Measurements from ENCODE around the gene SMYD1.

The SMYD1 gene

DNA sequence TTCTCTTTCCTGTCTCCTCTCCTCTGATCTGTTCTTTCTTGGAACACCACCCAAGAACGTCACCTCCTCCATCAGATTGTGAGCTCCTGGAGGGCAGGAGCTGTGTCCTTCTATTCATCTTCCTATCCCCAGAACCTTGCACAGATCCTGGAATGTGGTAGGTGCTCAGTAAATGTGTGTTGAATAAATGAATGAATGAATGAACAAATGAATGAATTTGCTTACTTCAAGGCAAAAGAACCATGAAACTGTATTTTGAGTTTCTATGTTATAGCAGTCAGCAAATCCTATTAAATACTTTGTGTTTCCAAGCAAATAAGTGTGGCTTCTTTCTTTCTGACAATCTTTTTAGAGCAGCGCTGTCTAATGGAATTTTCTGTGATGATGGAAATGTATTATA is 45.4 kb downstream of the SMYD1 start:
- H3K4me3 ChIP-seq (ENCODE audit: low read depth, low read length): no peak overlapping the region
- in situ Hi-C loops (cut with HindIII; ENCODE audit: low sequenced_read_pairs): no loop called here
- no peak for DNase-seq (ENCODE audit: low read depth)
- TF ChIP-seq, protein P1, sequence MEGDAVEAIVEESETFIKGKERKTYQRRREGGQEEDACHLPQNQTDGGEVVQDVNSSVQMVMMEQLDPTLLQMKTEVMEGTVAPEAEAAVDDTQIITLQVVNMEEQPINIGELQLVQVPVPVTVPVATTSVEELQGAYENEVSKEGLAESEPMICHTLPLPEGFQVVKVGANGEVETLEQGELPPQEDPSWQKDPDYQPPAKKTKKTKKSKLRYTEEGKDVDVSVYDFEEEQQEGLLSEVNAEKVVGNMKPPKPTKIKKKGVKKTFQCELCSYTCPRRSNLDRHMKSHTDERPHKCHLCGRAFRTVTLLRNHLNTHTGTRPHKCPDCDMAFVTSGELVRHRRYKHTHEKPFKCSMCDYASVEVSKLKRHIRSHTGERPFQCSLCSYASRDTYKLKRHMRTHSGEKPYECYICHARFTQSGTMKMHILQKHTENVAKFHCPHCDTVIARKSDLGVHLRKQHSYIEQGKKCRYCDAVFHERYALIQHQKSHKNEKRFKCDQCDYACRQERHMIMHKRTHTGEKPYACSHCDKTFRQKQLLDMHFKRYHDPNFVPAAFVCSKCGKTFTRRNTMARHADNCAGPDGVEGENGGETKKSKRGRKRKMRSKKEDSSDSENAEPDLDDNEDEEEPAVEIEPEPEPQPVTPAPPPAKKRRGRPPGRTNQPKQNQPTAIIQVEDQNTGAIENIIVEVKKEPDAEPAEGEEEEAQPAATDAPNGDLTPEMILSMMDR (IDR thresholded peaks at IDR 0.05; ENCODE audit: low read depth, low read length, missing control alignments): no peak

DNA sequence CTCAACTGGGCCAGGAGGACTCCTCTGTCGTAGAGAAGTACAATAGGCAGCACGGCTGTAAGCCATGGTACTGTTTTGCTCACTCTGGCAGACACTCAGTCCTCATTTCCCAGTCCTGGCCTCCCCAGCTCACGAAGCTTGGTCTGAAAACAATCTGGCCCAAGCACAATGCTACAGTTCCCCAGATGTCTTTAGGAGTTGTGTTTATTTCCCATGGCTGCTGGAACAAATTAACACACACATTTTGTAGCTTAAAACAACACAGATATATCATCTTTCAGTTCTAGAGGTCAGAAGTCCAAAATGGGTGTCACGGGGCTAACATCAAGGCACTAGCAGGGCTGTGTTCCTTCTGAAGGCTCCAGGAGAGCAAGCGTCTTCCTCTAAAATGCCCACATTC is 47.3 kb downstream of the SMYD1 start:
- in situ Hi-C loops (cut with HindIII; ENCODE audit: low sequenced_read_pairs): no loop called here
- H3K4me3 ChIP-seq (ENCODE audit: low read depth, low read length): no peak overlapping the region
- DNase-seq (ENCODE audit: low read depth): no peak
- TF ChIP-seq, protein P1 (IDR thresholded peaks at IDR 0.05; ENCODE audit: low read depth, low read length, missing control alignments): no peak

DNA sequence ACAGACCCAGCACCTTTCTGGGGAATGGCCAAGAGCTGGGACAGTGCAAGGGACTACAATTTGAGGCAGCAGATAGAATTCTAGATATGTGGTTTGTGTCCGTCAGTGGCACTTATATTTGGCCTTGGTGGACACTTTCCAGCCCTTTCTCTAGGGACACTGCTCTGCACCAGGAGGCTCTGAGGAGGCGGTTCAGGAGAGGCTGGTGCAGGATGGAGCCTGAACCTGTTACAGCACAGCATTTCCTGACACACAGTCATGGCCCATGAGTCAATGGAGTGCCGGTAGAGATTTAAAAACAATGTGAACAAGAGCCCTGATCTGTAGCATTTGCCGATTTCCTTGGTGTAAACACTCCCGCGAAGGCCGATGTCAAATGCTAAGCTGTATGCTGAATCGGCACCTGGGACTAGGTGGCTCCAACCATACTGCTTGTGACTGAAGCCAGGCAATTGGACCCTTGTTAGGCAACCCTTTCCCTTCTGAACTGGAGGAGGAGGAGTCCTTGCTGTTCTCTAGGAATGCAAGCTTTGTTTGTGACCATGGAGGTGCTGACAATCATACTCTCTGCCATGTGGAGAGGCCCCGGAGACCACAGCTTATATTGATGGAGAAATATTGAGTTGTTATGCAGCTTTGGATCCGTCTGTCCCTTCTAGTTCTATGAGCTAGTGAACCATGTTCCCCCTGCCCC is 48.3 kb downstream of the SMYD1 start:
- DNase-seq (ENCODE audit: low read depth): no peak
- in situ Hi-C loops (cut with HindIII; ENCODE audit: low sequenced_read_pairs): no loop called here
- no peak overlapping the region for H3K4me3 ChIP-seq (ENCODE audit: low read depth, low read length)
- TF ChIP-seq, protein P1 (IDR thresholded peaks at IDR 0.05; ENCODE audit: low read depth, low read length, missing control alignments): no peak

DNA sequence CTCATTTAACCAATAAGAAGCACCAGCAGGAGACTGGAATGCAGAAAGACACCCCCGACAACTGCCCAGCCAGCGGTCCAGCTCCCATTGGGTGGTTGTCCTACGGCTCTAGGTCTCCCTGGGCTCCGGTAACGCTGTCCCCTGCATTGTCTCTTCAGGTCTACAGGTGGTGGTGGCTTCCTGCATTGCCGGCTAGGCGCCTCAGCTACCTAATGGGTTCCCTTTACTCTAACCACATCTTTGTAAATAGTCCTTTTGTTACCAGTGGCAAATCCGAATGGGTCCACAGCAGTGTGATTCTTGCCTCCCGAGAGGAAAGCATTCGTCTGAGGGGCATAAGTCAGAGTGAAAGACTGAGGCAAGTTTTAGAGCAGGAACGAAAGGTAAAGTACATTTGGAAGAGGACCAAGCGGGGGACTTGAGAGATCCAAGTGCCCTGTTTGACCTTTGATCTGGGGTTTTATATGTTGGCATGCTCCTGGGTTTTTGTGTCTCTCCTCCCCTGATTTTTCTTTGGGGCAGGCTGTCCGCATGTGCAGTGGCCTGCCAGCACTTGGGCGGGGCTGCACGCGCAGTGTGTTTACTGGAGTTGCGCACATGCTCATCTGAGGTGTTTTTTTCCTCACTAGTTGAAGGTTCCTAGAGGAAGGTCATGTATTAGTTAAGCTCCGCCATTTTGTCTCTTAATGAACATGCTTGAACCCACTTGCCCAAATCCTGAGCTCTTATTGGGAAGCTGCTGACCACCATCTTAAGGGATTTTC is 49.2 kb downstream of the SMYD1 start:
- no peak for DNase-seq (ENCODE audit: low read depth)
- TF ChIP-seq, protein P1 (IDR thresholded peaks at IDR 0.05; ENCODE audit: low read depth, low read length, missing control alignments): no peak
- in situ Hi-C loops (cut with HindIII; ENCODE audit: low sequenced_read_pairs): no loop called here
- no peak overlapping the region for H3K4me3 ChIP-seq (ENCODE audit: low read depth, low read length)

DNA sequence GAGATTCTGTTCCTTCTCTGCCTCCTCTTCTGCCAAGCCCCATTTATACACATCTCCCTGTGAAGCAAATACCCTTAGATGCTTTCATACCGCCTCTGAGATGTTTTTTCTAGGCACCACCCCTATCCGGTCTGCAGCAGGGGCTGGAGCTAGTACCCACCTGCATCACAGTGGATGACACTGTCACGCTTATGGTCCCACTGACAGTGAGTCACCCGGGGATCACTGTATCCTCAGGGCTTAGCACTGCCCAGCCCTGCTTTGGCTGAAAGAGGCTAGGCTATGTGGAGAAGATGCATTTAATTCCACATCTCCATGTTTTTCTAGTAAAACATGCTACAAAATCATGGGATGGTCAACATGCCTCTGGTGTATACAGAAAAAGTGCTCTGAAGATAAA is 50.3 kb downstream of the SMYD1 start:
- no peak for DNase-seq (ENCODE audit: low read depth)
- TF ChIP-seq, protein P1 (IDR thresholded peaks at IDR 0.05; ENCODE audit: low read depth, low read length, missing control alignments): no peak
- in situ Hi-C loops (cut with HindIII; ENCODE audit: low sequenced_read_pairs): no loop called here
- H3K4me3 ChIP-seq (ENCODE audit: low read depth, low read length): no peak overlapping the region

DNA sequence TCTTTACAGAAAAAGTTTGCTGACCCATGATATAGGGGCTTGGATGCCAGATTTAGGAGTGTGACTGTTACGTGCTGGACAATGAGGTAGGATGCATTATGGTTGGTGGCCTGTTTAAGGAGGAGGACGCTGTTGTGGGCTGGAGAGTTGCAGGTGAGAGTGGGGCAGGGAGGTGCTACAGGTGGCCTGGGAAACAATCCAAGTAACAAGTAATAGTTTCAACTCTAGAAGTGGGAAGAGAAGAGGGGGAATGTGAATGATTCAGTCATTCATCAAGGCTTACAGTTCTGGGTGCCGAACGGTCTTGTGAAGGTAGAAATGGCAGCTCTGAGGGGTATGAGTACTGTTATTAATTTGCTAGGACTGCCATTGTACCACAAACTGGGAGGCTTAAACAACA is 54.1 kb downstream of the SMYD1 start:
- in situ Hi-C loops (cut with HindIII; ENCODE audit: low sequenced_read_pairs): no loop called here
- H3K4me3 ChIP-seq (ENCODE audit: low read depth, low read length): no peak overlapping the region
- DNase-seq (ENCODE audit: low read depth): no peak
- TF ChIP-seq, protein P1 (IDR thresholded peaks at IDR 0.05; ENCODE audit: low read depth, low read length, missing control alignments): no peak
